Activated CD8-positive, alpha-beta memory T cell treated with anti-CD3 and anti-CD28 coated beads, Interleukin-2, amount 50 U/mL, for 4 hours (primary cell): ENCODE results near the gene RPL27A.
A peak's percentile ranks its signal among the peaks of the same experiment; 100 is the strongest.
"Not testable (repeated sequence)": the region's sequence is repeated elsewhere in the genome, so short reads cannot be mapped to it uniquely, and the experiment has no call there.

ENCODE experiments used
- DNase-seq: peaks from one replicate; pipeline ENCODE4 v3.0.0-alpha.2; 2020

The RPL27A gene

DNA sequence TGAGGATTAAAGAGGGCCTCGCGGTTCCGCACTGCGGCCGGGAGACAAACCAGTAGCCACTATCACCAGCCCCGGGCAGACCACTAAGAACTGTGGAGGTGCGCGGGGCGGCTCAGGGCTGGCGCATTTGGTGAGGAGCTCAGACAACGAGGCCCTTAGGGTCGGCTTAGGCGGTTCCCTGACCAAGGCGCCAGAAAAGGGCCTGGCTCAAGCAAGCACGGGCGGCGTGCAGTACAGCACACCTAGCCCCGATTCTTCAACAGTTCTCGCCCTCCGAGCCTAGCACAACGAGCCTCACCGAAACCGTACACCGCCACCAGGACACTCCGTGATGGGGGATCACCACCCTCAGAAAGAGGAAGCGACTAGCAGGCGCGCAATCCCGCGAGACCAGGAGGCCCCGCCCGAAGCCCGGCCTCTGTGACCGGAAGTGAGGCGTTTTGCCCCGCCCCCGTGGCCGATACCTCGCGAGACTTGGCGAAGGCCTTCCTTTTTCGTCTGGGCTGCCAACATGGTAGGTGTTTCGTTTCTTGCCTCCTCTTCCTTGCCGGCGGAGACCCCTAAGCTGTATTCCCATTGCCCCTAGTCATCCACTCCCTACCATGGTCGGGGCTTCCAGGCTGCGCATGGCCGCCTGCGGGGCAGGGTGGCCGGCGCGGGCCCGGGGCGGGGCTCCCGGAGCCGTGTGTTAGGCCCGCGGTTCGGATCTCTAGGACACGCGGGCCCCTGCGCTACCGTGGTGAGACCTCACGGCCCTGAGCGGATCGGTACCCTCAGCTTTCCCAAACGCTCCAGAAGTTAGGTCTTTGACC lies at the start of gene RPL27A, which contains the start of gene TRIM66:
RPL27A (plus strand) TSS at position 490 of the 812 bp plus-strand sequence; CDS start at position 512, 22 bp downstream.
TRIM66 (minus strand) TSS at position 363 of the 812 bp plus-strand sequence. CDS start 10,391 bp downstream, outside the sequence.
- DNase-seq: peak; percentile 100

DNA sequence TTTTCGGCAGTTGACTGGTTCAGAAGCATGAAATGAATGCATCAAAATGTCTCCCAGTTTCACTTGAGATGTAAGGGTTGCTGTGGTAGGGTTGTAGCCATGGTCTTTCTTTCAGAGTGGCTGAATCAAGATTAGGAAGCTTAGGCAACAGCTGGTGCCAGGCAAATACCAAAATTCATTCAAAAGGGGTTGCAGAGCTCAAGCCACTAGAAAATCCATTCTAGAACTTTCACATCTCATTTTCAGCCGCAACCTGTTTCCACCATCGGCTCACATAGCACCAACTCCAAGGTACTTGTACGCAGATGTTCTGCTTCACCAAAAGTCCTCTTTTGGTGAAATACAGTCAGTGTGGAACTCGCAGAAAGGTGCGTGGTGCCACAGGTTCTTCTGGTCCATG lies 48.1 kb upstream of the RPL27A start:
- no peak for DNase-seq

DNA sequence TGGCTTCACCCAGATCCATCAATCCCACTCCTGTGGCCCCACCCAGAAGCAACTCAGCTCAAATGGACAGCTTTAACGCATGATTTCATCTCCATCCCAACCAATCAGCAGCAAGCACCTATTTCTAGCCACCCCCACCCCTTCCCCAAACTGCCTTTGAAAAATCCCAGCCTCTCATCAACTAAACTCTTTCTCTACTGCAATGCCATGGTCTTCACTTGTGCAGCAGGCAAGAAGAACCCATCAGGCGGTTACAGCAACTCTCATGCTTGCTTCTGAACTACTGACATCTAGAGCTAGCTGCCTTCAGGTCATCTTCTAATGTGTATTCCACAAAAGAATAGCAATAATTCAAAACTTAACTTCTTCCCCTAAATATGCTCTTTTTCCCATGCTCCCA lies 46.5 kb upstream of the RPL27A start:
- no peak for DNase-seq

DNA sequence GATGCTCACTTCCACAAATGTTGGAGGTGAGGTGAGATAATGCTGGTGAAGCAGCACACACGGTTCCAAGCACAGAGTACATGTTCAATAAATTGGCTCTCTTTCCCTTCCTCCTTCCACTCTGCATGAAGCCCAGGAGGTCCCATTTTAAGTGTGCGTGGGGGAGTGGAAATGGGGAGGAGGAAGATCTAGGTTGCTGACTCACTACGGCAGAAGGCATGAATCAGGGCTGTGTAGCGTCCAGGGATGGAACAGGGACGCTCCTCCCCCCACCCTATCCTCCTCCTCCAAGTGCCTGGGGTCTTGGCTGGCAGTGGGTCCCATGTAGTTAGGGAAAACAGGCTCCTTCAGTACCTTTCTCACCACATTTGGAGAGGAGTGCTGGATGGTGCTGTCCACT lies 44.3 kb upstream of the RPL27A start:
- DNase-seq: no peak

DNA sequence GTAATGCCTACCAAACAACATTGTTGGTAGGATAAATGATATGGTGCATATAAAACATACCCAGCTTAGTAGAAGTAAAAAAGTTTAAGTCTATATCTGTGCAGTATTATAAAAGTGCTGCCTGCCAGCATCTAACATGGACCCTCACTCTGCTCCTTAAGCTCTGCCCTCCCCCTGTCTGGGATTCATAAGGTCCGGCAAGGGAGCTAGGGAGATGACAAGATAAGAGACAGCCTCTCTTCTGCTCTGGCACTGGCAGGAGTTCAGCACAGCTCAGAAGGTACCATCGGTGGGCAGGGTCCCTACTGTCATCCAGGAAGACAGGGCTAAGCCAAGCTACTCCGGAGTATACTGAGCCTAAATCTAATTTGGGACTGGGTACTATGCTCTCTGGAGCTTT lies 42.9 kb upstream of the RPL27A start:
- DNase-seq: no peak

DNA sequence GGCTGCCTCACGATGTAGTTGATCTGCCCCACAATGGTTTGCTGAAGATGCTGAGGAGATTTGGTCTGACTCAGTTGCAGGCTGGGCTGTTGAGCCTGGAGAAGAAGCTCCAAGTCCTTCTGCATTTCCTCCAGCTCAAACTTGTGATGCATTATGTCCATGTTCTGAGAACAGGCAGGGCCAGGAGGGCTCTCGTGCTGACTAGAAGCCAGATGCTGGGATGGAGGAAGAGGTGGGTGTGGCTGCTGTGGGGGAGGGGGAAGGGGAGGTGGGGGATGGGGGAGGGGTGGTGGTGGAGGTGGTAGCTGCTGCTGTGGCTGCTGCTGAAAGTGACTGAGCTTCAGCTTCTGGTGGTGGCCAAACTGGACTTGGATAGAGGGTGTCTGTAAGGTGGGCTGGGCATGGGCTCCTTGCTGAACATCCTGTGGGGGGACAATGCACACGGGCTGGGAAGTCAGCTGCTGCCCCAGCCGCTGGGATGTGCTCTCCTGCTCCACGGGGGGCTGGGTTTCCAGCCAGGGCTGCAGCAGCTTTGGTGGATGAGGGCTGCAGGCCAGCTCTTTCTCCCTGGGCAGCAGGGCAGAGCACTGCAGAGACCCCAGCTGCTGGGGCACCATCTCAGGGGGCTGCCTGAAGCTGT lies 42.2 kb upstream of the RPL27A start:
- no peak for DNase-seq

DNA sequence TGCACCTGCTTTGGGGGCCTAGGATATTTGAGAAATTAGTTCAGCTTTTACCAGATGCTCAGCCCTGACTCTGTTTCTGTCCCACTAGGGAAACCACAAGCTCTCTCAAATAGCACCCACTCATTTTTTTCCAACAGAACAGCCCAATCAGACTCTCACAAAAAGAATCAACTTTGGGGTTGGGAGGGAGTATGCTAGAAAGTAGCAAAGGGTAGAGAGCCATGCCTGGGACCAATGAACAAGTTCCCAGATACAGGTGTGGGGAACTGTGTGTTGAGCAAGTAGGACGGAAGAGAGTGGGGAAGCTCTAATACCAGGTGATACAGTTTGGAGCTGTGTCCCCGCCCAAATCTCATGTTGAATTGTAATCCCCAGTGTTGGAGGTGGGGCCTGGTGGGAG lies 41.3 kb upstream of the RPL27A start:
- DNase-seq: no peak

DNA sequence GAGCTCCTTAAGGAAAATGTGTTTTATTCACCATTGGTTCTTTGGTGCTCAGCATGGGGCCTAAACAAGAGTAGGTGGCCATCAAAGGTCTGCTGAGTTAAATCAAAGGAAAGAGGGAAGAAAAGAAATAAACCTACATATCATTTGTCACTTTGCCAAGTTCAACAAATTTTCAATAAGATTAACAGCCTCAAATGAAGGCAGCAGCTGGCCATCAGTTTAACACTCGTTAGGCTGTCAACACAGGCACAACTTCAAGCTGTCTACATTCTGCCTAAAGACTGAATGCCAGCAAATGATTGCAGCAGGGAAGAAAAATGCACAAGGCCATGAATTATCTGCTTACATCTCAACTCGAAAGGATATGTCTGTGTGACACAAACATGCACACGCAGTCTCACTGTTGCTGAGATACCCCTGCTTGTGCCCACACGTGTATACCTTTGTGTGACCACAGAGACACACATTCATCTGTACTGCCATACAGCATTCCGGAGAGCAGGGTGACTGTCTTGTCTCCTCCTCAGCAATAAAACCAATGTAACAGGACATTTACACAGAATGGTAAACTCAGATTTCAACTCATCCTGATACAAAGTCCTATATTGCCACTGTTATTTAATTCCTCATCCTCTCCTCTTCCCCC lies 40.3 kb upstream of the RPL27A start:
- no peak for DNase-seq

DNA sequence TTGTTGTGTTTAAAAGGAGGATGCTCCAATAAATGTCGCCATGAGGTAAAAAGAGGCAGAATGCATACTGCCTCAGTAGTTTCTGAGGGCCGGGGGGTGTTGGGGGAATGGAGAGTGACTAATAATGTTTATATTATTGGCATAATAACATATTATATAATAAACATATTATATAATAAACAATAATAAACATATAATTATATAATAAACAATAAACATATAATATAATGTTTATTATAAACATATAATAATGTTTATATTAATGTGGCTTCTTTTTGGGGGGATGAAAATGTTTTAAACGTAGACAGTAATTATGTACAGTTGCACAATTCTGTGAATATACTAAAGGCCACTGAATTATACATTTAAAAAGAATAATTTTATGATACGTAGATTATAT lies 35.7 kb upstream of the RPL27A start:
- no peak for DNase-seq

DNA sequence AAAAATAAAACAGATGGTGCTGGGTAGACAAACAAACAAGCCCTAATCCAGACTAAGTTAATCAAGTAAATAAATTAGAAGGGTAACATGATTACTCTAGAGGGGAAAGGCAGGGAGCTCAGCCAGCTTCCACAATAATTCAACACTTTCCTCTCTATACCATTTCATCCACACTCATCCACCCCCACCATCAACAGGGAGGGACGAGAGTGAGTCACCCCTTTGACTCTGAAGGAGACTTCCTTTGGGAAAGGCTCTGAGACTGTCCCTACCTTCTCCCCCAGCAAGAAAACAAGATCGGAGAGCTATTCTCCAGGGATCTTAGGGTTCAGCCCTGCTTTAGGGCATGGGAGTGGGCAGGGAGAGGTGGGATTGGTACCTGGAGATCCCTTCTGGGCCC lies 33.2 kb upstream of the RPL27A start:
- no peak for DNase-seq

DNA sequence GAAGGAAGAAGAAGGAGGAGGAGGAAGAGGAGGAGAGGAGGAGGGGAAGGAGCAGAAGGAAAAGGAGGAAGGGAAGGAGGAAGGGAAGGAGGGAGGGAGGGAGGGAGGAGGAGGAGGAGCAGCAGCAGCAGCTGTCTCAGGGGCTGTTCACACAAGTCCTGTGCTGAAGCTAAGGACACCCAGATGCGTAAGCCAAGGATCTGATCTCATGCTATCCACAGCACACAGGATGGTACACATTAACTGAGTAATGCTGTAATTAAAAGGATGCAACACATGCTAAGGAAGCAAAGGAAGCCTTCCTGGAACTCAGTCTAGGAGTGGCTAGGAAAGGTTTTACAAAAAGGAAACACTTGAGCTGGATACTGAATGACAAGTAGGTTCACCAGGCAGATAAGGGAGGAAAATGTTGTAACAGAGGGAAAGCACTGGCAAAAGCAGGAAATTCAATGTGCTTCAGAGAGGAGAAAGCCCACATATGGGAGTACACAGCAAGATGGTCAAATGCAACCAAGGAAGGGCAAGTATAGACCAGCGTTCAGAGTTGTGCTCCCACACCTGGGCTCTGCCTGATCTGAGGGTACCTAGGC lies 32.1 kb upstream of the RPL27A start:
- DNase-seq: no peak

DNA sequence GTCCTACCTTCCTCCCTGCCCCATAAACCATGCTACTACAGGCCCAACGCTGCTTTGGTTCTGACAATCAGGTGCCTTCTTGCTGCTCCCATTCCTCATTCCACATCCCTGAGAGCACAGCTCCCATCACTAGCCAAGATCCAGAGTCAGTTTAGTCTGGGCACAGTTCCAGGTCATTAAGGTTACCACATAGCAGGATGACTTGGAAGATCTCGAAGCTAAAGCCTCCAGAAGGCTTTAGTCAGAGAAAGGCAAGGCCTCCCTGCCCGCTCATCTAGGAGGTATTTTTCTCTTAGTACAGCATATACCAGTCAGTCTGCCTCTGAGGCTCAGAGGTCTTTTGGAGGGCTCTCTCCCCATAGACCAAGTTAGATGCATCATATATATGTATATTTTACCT lies 30.5 kb upstream of the RPL27A start:
- no peak for DNase-seq

DNA sequence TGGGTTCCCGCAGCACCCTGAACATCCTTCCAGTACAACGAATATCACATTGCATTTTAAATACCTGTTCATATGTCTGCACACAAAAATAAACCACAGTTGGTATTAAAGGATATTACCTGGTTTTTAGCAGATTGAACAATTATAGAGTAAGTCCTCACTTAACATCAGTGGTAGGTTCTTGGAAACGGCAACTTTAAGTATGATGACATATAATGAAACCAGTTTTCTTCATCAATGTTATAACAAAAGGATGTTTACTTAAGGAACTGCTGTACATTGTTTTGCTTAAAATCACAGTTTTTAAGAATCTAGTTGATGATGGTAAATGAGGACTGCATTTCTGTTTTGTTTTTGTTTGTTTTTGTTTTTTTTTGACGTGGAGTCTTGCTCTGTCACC lies 28.1 kb upstream of the RPL27A start:
- no peak for DNase-seq

DNA sequence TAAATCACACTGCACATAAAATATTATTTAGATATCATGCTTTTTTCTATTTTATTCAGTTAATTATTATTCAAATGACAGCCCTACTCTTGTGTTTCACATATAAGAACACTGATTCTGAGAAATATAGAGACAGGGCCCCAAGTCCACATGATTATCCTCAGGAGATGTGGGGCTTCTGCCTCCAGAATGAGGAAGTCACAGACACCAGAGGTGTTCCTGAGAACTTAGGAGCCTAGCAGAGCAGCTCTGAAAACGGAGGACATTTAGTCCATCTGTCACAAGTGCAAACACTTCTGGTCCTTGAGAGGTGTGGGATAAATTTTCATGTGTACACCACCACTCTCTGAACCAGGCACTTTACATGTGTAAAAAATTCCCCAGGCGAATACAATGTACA lies 26.3 kb upstream of the RPL27A start:
- DNase-seq: no peak

DNA sequence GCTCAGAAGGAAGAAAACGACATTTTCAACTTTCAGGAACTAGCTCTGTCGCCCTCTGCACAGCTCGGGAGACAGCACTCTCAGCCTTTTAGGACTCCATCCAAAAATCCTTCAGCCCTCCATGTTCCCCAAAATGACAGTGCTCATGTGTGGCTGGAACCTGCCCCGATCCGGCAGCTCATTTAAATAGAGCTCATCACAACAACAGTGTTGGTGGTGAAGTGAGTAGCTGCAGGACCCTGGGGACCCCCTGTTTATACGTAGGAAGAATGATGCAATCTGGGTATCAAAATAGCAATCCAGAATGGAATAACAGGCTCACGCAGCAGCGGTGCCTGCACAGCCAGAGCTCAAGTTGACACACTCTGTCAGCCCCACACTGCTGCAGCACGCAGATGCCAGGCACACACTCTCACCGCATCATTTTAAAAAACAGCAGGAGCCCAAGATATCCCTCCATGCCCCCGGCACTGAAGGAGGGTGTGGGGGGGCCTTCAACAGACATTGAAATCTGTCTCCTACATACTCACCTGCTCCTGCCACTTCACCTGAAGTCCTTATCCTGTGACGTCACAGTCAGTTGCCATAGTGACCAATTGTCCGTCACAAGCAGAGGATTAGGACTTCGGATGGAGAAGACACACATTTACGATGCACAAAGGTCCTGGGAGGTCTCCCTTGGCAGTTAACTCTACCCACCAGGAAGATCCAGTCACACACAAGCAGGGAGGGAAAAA lies 24.1 kb upstream of the RPL27A start:
- DNase-seq: no peak

DNA sequence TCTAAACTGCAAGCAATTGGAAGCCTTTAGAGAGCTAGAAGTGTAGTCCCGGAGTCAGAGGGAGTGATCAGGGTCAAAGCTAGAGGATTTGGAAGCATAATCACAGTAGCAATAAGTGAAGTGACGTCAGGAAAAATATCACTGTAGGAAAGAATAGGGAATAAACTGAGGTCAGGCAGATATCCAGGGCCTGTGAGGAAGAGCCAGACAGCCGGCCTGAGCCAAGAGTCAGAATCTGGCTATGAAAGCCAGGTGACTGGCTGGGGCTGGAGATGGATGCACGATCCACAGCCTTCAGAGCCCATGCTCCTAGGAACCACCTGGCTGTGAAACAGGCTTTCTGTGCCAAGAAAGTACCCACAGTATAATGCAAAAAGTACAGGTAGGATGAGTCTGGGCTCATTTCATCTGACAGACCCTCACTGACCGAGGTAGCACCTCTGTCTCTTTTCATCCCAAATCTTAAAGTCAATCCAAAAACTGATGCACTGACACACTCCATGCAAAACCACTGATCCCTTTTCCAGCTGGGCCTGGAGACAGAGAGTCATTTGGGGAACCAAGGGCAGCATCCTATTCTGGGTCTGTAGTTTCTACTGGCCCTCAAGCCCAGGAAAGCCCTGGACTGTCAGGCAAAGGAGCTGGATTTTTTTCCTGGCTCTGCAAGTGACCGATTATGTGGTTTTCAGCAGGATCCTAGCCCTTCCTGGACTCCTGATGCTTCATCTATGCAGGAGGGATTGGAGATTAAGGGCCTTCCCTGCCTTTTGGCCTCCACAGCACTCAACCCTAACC lies 21.4 kb upstream of the RPL27A start:
- no peak for DNase-seq

DNA sequence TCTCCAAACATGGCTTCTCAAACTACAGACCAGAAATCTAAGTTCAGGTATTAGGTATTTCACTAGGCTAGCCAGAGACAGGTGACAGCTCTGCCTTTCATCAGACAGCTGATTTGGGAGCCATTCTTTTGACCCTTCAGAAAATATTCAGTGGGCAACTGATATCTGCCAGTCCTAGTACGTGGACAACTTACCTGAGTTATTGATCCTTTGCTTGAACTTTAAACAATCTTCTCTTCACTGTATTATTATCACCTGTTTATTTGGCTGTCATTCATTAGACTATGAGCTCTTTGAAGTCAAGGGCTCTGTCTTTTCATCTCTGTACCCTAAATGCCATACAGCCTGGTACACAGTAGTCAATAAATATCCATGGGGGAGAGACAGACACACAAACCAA lies 17.4 kb upstream of the RPL27A start:
- no peak for DNase-seq

DNA sequence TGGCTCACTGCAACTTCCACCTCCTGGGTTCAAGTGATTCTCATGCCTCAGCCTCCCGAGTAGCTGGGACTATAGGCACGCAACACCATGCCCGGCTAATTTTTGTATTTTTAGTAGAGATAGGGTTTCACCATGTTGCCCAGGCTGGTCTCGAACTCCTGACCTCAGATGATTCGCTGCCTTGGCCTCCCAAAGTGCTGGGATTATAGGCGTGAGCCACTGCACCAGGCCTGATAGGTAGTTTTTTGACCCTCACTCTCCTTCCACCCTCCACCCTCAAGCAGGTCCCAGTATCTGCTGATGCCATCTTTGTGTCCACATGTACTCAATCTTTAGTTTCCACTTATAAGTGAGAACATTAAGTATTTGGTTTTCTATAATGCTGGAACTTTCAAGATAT lies 12.5 kb upstream of the RPL27A start:
- not testable (repeated sequence) for DNase-seq

DNA sequence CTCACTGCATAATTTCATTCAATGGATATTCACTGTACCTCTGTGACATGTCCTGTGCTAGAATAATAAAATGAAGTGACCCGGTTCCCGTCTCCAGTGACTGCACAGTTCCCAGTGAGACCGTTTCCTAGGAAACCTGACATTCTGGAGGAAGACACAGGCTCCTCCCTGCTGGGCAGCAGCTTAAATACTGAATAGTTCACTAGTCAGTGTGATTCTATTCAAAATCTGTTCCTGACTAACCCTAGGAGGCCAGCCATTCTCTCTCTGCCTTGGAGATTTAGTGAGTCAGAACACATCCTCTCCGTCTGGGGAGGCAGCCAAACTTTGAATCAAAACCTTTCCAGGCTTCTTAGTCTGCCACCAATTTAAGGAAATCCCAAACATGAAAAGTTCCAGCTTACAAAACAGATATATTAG lies 11.4 kb upstream of the RPL27A start:
- no peak for DNase-seq

DNA sequence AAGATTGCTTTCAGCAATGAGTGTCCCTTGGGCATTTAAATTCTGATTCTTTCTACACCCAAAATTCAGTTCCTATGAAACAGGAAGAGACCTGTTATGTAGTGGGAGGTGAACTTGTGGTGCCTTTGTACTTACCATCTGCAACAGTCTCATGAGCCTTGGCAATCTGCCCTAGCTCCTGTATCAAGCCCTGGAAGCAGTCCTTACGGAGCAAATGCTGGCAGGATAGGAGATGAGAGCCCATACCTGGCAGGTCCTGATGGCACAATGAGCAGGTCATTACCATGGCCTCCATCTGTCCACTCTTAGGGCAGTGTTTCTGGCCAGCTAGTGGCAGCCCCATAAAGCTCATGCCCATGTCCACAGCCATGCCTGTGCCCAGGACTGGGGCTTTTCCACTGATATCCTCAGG lies 10.9 kb upstream of the RPL27A start:
- no peak for DNase-seq

DNA sequence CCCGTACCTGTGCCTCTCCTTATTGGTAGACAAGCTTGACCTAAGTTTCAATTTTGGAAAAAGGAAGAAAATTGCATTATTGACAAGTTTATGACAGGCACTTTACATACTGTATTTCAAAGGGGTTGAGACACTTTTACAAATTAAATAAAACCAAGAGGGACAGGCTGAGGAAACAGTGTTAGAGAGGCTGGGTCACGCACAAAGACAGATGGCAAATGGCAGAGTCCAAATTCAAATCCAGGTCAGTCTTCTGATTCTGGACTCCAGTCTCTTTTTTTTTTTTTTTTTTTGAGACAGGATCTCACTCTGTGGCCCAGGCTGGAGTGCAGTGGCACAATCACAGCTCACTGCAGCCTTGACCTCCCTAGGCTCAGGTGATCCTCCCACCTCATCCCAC lies 10.2 kb upstream of the RPL27A start:
- DNase-seq: no peak

DNA sequence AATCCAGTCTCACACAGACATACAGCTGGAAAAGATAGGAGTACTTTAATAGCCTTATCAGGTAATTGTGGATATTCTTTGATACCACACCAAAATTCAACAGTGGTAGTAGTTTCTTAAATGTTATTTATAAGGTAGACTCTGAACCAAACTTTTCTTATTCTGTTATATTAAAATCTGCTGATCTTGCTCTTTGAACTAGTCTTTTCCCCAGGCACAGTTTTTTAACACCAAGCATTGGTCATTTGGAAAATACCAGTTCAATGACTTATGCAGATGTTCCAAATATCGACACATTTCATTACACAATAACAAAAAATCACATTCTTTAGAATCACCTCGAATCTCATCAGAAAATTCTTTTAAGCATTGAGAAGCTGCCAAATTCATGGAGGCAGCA lies 7.7 kb upstream of the RPL27A start:
- DNase-seq: no peak
